Ammon's horn (tissue), 1 donor: ENCODE results near the gene SFTPD.
"Not testable (repeated sequence)": the region's sequence is repeated elsewhere in the genome, so short reads cannot be mapped to it uniquely, and the experiment has no call there.

ENCODE experiments used
- DNase-seq: peaks from one replicate; pipeline ENCODE4 v3.0.0-alpha.2; 2016; ENCODE audit warnings: low spot score

The SFTPD gene

GRCh38 chr10:79925614-79926013 is 23.3 kb downstream of the SFTPD start:
- no peak for DNase-seq

- DNase-seq = no peak
Observed at GRCh38 chr10:79923669-79924068, 25.2 kb downstream of the SFTPD start.

GRCh38 chr10:79923145-79923544 is 25.8 kb downstream of the SFTPD start:
- DNase-seq = no peak

- DNase-seq = not testable (repeated sequence)
Observed at GRCh38 chr10:79922011-79922412, 26.9 kb downstream of the SFTPD start.

- DNase-seq = not testable (repeated sequence)
Observed at GRCh38 chr10:79915838-79916237, 33.1 kb downstream of the SFTPD start.

GRCh38 chr10:79914512-79914911 is 34.4 kb downstream of the SFTPD start:
- DNase-seq = not testable (repeated sequence)

GRCh38 chr10:79910836-79911235 is 38.1 kb downstream of the SFTPD start:
- no peak for DNase-seq

GRCh38 chr10:79910344-79910743 is 38.6 kb downstream of the SFTPD start:
- DNase-seq = no peak

- DNase-seq = no peak
Observed at GRCh38 chr10:79905322-79906314, 43.3 kb downstream of the SFTPD start.

GRCh38 chr10:79904671-79905321 is 44.1 kb downstream of the SFTPD start:
- DNase-seq = peak; percentile 51

GRCh38 chr10:79901571-79901970 is 47.3 kb downstream of the SFTPD start:
- DNase-seq = not testable (repeated sequence)

- no peak for DNase-seq
Observed at GRCh38 chr10:79898597-79899325, 50.1 kb downstream of the SFTPD start.

GRCh38 chr10:79892896-79893295 is 56.0 kb downstream of the SFTPD start:
- DNase-seq = not testable (repeated sequence)

- DNase-seq = no peak
Observed at GRCh38 chr10:79890469-79890868, 58.4 kb downstream of the SFTPD start.

- DNase-seq = peak; percentile 35
Observed at GRCh38 chr10:79888984-79889383, 59.9 kb downstream of the SFTPD start.
